ENCODE results near the gene UBXN11.

UBXN11 gene

GRCh38 chr1:26293911-26294463, 12.4 kb downstream of the UBXN11 start:
- TF ChIP-seq CTCF (IDR thresholded peaks at IDR 0.05) = no peak

DNA sequence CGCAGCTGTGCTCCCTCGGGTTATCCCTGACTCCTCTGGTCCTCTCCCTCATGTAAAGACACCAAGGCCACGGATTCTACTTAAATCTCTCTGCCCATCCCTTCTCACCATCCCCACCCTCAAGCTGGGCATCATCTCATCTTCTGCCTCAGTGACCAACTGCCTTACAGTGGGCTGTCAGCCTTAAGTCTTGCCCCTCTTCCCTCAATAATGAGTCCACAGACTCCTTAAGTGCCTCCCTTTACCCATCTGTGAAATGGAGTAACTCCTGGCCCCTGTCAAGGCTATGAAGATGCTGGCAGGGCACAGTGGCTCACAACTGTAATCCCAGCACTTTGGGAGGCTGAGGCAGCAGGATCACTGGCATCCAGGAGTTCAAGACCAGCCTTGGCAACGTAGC, 14.5 kb downstream of the UBXN11 start:
- no peak for TF ChIP-seq CTCF (IDR thresholded peaks at IDR 0.05)

DNA sequence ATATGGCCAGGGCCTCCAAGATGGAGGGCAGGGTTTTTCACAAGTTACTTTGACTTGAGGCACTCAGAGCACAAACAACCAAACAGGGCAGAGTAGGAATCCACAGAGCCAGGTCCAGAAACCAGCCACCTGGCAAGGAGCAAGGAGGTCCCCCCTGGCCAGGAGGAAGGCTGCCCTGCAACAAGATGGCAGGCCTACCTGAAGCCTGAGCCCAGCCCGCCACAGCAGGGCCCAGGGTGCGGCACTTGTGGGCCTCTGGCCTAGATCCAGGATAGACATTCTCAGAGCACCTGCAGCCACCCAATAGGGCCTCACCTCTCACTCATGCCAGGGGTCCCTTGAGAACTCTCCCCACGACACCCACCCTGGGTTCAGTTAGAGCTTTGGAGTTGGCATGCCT, 15.0 kb downstream of the UBXN11 start:
- TF ChIP-seq CTCF (IDR thresholded peaks at IDR 0.05) = no peak

- TF ChIP-seq CTCF (IDR thresholded peaks at IDR 0.05) = no peak
Observed at GRCh38 chr1:26290882-26291261, 15.6 kb downstream of the UBXN11 start.

GRCh38 chr1:26290122-26290881, 16.1 kb downstream of the UBXN11 start:
- no peak for TF ChIP-seq CTCF (IDR thresholded peaks at IDR 0.05)

- TF ChIP-seq CTCF (IDR thresholded peaks at IDR 0.05) = no peak
Observed at GRCh38 chr1:26289158-26290059, 17.0 kb downstream of the UBXN11 start.

GRCh38 chr1:26288311-26288941, 18.0 kb downstream of the UBXN11 start:
- no peak for TF ChIP-seq CTCF (IDR thresholded peaks at IDR 0.05)
